Measurements from ENCODE around the gene NAV2. TPM values are rescaled to one million over a fixed set of nuclear protein-coding genes. Genes with fewer than 3 reads are reported as not detected.

NAV2 gene
- polyA plus RNA-seq, 3 donors, result not detected

- no peaks in the 10 kb centered on the region for H3K4me1 ChIP-seq (ENCODE audit: control insufficient read depth in 1 of 2, insufficient read depth in 2 of 2, low read length in 2 of 2)
- no peak for TF ChIP-seq CTCF (IDR thresholded peaks at IDR 0.05)
- H3K9me3 ChIP-seq (replicated peaks in 1 of 2; ENCODE audit: control insufficient read depth in 1 of 2, insufficient read depth in 1 of 2, low read length in 2 of 2), result no peaks in the 10 kb centered on the region
- intact Hi-C loops (cut with micrococcal nuclease), result no loop called here
- Mint-ChIP-seq H3K27ac (no peak overlapping the region), H3K4me3 (no peak overlapping the region), H3K4me1 (no peaks in the 10 kb centered on the region), H3K9me3 (peaks cover 0 to 1% (median 0%) of the 10 kb centered on the region in 7 donors), H3K36me3 (no peaks in the 10 kb centered on the region), H3K27me3 (ENCODE audit: low read depth in 3 of 3) (peaks cover 0 to 4% (median 0%) of the 10 kb centered on the region in 3 donors)
- no peak overlapping the region for H3K27ac ChIP-seq (ENCODE audit: low read depth in 1 of 2, low read length in 2 of 2)
- H3K4me2 ChIP-seq (replicated peaks; ENCODE audit: extremely low read depth, low read length, poor library complexity, severe bottlenecking), result no peak overlapping the region
- no peak for DNase-seq
- H3K27me3 ChIP-seq (ENCODE audit: control insufficient read depth in 2 of 2, insufficient read depth in 2 of 2, low read length in 2 of 2), result no peaks in the 10 kb centered on the region
- H3K9ac ChIP-seq (ENCODE audit: insufficient read depth, low read length, poor library complexity, severe bottlenecking), result no peak overlapping the region
- no peaks in the 10 kb centered on the region for H4K20me1 ChIP-seq (ENCODE audit: insufficient read depth, low read length)
- no peaks in the 10 kb centered on the region for H3K79me2 ChIP-seq (ENCODE audit: insufficient read depth, low read length)
- no peak overlapping the region for H3K4me3 ChIP-seq (replicated peaks in 1 of 3; ENCODE audit: low read depth in 2 of 3, low read length in 3 of 3)
- no peaks in the 10 kb centered on the region for H3K36me3 ChIP-seq (replicated peaks in 1 of 2; ENCODE audit: control insufficient read depth in 1 of 2, insufficient read depth in 2 of 2, low read length in 2 of 2)
- WGBS (ENCODE audit: insufficient coverage), result no CpG with 5 or more reads among the region's 4 CpGs
- H2AFZ ChIP-seq (ENCODE audit: insufficient read depth, low read depth, low read length, poor library complexity, severe bottlenecking), result no peak overlapping the region
Measured at GRCh38 chr11:20021212-20021611, 308.6 kb downstream of the NAV2 start.

GRCh38 chr11:20021771-20022362 lies 309.2 kb downstream of the NAV2 start:
- H3K36me3 Mint-ChIP-seq, result no peaks in the 10 kb centered on the region
- H3K4me2 ChIP-seq (replicated peaks; ENCODE audit: extremely low read depth, low read length, poor library complexity, severe bottlenecking), result no peak overlapping the region
- no peaks in the 10 kb centered on the region for H3K4me1 ChIP-seq (ENCODE audit: control insufficient read depth in 1 of 2, insufficient read depth in 2 of 2, low read length in 2 of 2)
- H3K4me3 Mint-ChIP-seq, result no peak overlapping the region
- peaks cover 0 to 4% (median 0%) of the 10 kb centered on the region in 3 donors for H3K27me3 Mint-ChIP-seq (ENCODE audit: low read depth in 3 of 3)
- H3K79me2 ChIP-seq (ENCODE audit: insufficient read depth, low read length), result no peaks in the 10 kb centered on the region
- no peak overlapping the region for H2AFZ ChIP-seq (ENCODE audit: insufficient read depth, low read depth, low read length, poor library complexity, severe bottlenecking)
- H4K20me1 ChIP-seq (ENCODE audit: insufficient read depth, low read length), result no peaks in the 10 kb centered on the region
- H3K36me3 ChIP-seq (replicated peaks in 1 of 2; ENCODE audit: control insufficient read depth in 1 of 2, insufficient read depth in 2 of 2, low read length in 2 of 2), result no peaks in the 10 kb centered on the region
- no peak overlapping the region for H3K4me3 ChIP-seq (replicated peaks in 1 of 3; ENCODE audit: low read depth in 2 of 3, low read length in 3 of 3)
- WGBS (ENCODE audit: insufficient coverage), result no CpG with 5 or more reads among the region's 4 CpGs
- no peaks in the 10 kb centered on the region for H3K9me3 ChIP-seq (replicated peaks in 1 of 2; ENCODE audit: control insufficient read depth in 1 of 2, insufficient read depth in 1 of 2, low read length in 2 of 2)
- peaks cover 0 to 1% (median 0%) of the 10 kb centered on the region in 7 donors for H3K9me3 Mint-ChIP-seq
- no peak for TF ChIP-seq CTCF (IDR thresholded peaks at IDR 0.05)
- intact Hi-C loops (cut with micrococcal nuclease), result no loop called here
- DNase-seq, result no peak
- no peaks in the 10 kb centered on the region for H3K27me3 ChIP-seq (ENCODE audit: control insufficient read depth in 2 of 2, insufficient read depth in 2 of 2, low read length in 2 of 2)
- H3K4me1 Mint-ChIP-seq, result no peaks in the 10 kb centered on the region
- no peak overlapping the region for H3K27ac ChIP-seq (ENCODE audit: low read depth in 1 of 2, low read length in 2 of 2)
- no peak overlapping the region for H3K27ac Mint-ChIP-seq
- no peak overlapping the region for H3K9ac ChIP-seq (ENCODE audit: insufficient read depth, low read length, poor library complexity, severe bottlenecking)

Data from CD14-positive monocyte (primary cell).